Measurements from ENCODE around the gene MSL3B.

The MSL3B gene

DNA sequence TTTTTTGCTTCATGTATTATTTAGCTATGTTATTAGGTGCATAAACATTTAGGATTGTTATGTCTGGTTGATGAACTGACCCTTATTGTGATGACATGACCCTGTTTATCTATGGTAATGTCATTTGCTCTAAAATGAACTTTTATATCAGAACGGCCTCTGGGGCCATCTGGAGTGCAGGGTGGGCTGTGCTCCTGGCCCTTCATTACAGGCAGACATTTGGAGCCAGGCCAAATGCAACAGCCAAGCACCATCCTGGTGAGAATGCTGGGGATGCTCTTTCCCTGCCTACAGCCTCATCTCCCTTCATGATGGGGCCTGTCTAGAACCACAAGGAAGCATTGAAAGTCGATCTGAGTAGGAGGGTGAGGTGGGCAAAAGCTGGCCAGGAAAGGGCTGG, 51.9 kb downstream of the MSL3B start:
- DNase-seq: peak; percentile 7

DNA sequence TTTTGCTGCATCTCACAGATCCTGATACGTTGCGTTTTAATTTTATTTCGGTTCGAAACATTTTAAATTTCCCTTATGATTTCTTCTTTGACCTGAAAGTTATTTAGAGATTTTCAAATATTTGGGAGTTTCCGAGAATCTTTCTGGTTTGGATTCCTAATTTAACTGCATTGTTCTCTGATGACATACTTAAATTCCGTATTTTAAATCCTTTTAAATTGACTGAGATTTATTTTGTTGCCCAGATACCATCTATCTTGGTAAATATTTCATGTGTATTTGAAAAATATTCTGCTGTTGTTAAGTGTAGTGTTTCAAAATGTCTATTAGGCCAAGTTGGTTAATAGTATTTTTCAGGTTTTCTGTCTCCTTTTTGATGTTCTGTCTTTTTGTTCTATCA, 52.3 kb downstream of the MSL3B start:
- DNase-seq: no peak

Measured in right forelimb (tissue), 1 donor.